NCI-H748 (cell line): Measurements from ENCODE around the gene TEAD1.
A peak's percentile ranks its signal among the peaks of the same experiment; 100 is the strongest.

Source experiments
- DNase-seq: peaks from one replicate; lab custom pipeline; 2025; ENCODE audit not compliant: unreplicated experiment; lab: John Stamatoyannopoulos, UW

Gene TEAD1

DNA sequence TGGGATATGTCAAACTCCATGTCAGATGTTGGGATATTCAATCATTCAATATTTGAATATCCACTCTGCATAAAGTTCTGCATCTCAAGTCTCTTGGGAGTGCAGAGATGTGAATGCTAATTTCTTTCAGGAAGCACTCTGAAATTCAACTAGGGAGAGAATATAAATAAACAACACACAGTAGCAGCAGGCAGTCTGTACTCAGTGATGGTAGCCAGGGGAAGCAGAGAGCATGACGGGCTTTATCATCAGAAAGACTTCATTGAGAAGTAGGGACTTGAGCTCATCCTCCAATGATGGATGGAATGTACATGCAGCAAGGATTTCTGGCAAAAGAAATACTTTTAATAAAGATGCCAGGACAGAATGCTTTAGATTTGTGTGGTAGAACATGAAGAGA, 9.8 kb upstream of the TEAD1 start:
- DNase-seq: no peak

- no peak for DNase-seq
Measured at GRCh38 chr11:12666915-12667314, 7.3 kb upstream of the TEAD1 start.

GRCh38 chr11:12667646-12668045, 6.6 kb upstream of the TEAD1 start:
- no peak for DNase-seq

GRCh38 chr11:12668166-12668565, 6.1 kb upstream of the TEAD1 start:
- no peak for DNase-seq

GRCh38 chr11:12669930-12670329, 4.3 kb upstream of the TEAD1 start:
- DNase-seq: no peak

GRCh38 chr11:12671370-12671769, 2.9 kb upstream of the TEAD1 start:
- no peak for DNase-seq

DNA sequence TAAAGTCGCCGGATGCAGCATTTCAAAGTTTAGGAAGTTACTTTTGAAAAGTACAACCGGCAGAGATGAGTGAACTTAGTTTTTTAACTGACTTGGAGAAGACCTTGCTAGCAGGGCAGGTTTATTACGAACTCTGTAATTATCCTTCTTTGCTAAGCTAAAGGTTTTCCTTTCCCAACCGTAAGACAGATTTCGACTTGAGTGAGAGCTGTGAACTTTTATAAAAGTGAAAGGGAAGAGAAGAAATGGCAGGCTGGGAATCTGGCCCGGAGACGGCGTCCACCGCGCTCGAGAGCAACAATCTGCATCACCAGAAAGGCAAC, 659 bp upstream of the TEAD1 start:
- no peak for DNase-seq

- no peak for DNase-seq
Measured at GRCh38 chr11:12674571-12674935, 332 bp downstream of the TEAD1 start.

- DNase-seq: peak; percentile 69
Measured at GRCh38 chr11:12674936-12675696, 895 bp downstream of the TEAD1 start.

DNA sequence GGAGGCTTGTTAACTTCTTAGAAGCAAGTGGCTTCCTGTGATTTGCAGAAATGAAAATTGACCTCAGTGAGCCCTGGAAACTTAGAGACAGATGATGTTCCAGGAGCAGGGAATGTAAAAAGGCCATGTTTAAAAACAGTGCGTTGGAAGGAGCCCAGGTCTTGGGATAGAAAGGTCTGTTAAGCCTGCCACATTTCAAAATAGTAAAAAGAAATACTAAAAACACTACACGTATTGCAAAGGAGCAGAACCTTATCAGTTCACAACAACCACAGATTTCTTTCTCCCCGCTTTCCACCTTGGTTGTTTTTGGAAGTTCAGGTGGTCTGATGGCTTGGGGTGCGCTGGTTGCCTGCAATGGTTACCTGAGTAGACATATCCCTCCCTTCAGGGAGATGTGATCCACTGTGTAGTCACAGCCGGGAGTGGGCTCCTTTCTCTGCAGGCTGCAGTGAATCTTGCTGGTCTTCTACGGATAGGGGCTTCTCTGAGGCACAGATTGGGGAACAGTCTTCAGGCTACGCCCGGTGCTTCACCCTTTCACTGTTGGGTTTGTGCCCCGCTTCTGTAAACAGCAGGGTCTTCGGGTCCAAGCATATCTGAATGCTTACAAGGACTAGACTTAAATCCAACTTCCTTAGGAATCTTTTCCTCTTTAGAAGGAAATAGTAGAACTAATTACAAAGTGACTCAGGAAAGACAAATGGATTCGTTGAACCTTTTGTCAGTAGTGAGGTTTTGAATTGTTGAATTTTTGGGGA, 1.9 kb downstream of the TEAD1 start:
- peak; percentile 65 for DNase-seq

DNA sequence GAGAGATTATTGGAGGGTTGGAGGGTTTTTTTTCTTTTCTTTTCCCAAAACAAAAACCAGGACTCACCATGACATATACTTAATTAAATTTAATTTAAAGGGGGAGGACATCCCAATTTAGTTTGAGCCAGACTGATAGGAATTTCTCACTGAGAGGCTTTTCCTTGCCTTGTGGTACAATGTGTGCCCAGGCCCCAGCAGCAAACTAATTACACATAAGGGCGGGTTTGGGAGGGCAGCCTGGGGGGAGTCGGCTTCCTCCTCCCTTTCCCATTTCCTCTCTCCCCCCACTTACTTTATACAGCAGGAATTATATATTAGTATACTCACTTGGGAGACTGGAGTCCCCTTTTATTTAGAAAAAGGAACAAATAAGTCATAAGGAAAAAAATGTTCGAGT, 2.9 kb downstream of the TEAD1 start:
- peak; percentile 61 for DNase-seq

- no peak for DNase-seq
Measured at GRCh38 chr11:12678092-12678491, 3.9 kb downstream of the TEAD1 start.

GRCh38 chr11:12678991-12679390, 4.8 kb downstream of the TEAD1 start:
- no peak for DNase-seq

- DNase-seq: no peak
Measured at GRCh38 chr11:12679471-12679870, 5.2 kb downstream of the TEAD1 start.

DNA sequence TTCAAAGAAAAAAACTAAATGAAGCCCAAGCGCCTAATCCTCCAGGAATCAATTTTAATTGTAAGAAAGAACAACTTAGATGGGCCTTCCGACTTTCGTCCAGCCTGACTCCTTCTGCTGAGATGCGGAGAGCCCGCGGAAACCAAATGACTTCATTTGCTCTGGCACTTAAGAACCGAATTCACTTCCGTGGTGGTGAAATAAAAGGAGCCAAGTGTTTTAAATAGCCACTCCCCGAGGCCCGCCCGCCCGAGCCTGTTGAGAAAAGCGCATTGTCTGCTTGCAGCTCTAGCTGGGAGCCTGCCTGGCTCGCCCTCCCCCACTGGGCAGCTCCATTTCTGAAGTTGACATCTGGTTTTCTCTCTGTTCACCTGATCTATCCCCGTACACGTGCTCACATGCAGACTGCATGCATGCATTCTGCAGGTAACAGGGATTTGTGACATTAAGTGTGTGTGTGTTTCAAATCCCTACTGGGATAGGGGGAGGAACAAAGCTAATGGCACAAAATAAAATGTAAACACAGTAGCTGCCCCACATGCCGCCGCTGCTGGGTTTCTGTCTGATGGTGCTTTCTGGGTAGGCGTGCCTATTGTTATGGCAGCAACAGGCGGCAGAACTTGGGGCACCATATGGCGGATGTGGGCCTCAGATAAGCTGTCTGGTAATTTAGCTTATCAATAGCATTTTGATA, 6.2 kb downstream of the TEAD1 start:
- DNase-seq: peak; percentile 94

DNA sequence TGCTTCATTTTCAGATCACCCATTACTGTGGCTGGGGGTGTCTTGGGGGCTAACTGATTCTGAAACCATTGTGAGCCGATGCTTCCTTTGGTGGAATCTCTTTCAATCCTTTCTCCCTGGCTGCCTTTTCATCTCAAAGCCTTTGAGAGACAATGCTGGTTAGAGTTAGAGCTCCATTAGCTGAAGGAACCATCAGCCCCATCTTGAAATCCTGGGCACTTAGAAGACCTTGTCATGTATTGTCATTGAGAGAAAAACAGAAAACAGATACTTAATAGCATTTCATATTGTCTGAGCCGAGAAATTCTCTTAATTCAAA, 6.7 kb downstream of the TEAD1 start:
- DNase-seq: no peak

DNA sequence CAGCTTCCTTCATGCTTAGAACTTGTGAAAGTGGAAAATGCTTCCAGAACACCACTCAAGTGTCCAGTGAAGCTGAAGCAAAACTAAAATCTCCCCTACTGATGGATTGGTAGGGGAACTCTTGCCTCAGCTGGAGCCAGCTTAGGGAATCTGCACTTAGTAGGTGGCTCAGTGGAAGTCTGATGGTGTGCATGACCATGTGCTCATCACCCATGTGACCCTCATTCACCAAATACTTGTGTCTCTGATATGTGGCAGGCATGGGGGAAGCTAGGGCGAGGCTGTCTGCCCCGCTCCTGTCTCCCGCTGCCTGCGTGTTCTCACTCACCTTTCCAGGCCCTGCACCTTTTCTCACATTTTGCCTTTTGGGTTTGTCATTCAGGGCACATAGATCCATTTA, 7.2 kb downstream of the TEAD1 start:
- no peak for DNase-seq

DNA sequence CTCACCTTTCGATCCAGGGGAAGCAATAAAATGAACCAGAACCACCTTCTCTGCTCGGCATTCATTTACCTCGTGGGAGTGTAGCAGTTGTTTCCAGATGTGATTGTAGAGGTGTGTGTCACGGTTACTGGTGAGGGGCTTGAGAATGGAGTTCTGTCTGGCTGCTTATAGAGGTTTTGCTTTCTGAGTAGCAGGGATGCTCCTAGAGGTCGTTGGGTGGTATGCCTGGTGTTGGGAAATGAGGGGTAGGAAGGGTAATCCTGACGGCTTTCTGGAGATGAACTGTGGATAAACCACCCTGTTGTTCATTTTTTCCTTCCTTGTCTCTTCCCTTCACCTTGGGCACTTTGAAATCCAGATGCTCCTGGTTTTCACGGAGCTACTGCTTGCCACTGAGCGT, 8.1 kb downstream of the TEAD1 start:
- DNase-seq: no peak

DNA sequence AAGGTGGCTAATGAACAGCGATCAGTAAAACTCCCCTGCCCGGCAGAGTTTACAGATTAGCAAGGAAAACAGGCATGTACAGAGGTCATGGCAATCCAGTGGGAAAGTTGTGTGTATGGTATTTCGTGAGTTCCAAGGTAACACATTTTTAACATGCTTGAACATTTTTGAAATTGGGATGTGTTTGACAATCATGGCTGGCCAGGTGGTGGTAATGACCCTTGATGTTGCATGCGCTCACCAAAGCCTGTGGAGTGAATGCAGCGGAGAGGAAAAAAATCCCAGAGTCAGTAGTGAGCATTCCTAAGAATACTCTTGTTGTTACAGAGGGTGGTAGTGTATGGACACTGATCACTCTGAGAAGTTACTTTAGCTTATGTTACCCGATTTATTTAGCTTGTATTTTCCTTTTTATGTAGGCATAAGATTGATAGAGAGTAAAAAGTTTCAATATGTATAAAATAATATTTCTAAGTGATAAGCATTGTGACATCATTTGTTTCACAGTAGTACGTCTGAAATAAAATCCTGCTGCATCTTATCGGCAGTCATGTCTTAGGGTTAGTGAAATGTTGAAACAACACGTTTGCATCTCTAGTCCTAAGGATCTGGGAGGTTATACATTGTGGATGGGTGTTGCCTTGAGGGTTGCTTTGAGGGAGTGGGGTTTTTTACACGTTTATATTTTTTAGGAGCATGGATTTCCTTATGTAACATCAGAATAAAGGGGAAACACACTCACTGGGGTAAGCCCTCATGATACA, 8.7 kb downstream of the TEAD1 start:
- no peak for DNase-seq

DNA sequence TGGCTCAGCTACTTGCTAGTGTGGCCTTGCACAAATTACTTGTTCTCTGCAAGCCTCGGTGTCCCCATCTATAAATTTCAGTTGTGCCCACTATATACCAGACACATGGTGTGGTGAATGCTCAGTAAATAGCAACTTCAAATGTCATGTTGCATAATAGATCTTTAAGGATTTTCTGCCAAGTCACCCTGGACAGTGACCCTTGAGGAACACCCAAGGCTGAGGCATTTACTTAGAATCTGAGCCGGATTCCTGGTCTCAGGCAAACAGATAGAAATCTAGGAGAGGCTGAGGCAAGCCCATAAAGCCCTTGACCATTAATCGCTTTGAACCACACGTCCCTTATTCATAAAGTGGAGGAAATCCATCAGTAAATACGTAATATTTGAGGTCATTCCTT, 9.7 kb downstream of the TEAD1 start:
- no peak for DNase-seq

- no peak for DNase-seq
Measured at GRCh38 chr11:12684315-12684714, 10.1 kb downstream of the TEAD1 start.

- peak; percentile 21 for DNase-seq
Measured at GRCh38 chr11:12684816-12685215, 10.6 kb downstream of the TEAD1 start.
